ENCODE data around the gene TMEM134. TPM values are rescaled to one million over a fixed set of nuclear protein-coding genes. Genes with fewer than 3 reads are reported as not detected.

Gene TMEM134
- total and polyA plus RNA-seq, 5 donors: 61.7 to 82.3 (median 66.4) TPM

- intact Hi-C loops (cut with DNase I): no loop called here
- ATAC-seq (no peak), DNase-seq (no peak)
- no peak within 1 kb of the TSS for H3K27ac ChIP-seq (ENCODE audit: low read length)
- H3K4me3 ChIP-seq (ENCODE audit: low read length): no peak within 1 kb of the TSS
- 89% methylated on average over 3 of the region's 3 CpGs for WGBS
- no peaks in the 10 kb centered on the region for H3K9me3 ChIP-seq (ENCODE audit: control insufficient read depth, low read length)
- H3K4me1 ChIP-seq (ENCODE audit: control insufficient read depth, insufficient read depth, low read length): no peaks in the 10 kb centered on the region
- no peaks in the 10 kb centered on the region for H3K27me3 ChIP-seq (ENCODE audit: control insufficient read depth, insufficient read depth)
These were observed 14.0 kb downstream of the TMEM134 start, which contains the start of gene CABP4 for GRCh38 chr11:67455054-67455453. Gene CABP4 (plus strand): TSS chr11:67455354. CDS start chr11:67455424, 70 bp downstream.

GRCh38 chr11:67453816-67454732 lies 15.0 kb downstream of the TMEM134 start:
- intact Hi-C loops (cut with DNase I): no loop called here
- Histone ChIP-seq H3K4me3 (ENCODE audit: low read length) (no peak overlapping the region), H3K4me1 (ENCODE audit: control insufficient read depth, insufficient read depth, low read length) (no peaks in the 10 kb centered on the region), H3K27me3 (ENCODE audit: control insufficient read depth, insufficient read depth) (no peaks in the 10 kb centered on the region), H3K27ac (ENCODE audit: low read length) (no peak overlapping the region), H3K9me3 (ENCODE audit: control insufficient read depth, low read length) (no peaks in the 10 kb centered on the region)
- 91% methylated on average over 21 of the region's 21 CpGs for WGBS
- DNase-seq (peak in 2 of 3 donors; percentile 44), ATAC-seq (no peak)

DNA sequence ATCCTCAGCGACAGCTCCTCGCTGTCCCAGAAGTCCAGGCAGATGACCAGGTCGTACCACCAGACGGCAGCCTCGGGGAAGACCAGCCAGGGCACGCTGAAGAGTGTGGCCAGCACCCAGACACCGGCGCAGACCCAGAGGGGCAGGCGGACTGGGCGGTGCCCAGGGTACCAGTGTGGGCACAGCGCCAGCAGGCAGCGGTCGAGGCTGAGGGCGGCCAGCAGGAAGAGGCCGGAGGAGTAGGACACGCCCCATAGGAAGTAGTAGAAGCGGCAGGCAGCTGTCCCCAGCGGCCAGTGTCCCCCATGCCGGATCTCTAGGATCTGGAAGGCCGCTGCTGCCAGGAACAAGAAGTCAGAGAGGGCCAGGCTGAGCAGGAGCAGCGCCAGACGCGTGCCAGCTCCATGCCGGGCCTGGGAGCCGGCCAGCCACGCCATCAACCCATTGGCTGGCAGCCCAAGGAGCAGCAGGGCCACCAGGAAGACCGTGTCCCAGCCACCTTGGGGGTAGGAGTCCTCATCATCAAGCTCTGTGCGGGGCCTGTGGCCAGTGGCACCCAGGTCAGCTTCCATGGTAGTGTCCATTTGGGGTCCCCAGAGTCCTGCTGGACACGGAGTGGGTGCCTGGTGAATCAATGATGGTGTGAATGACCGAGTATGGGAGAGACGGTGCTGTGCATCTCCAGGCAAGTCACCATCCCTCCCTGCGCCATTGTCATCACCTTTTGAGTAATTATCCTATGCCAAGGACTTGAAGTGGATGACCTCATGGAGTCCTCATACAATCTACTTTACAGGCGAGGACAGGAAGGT lies 16.7 kb downstream of the TMEM134 start, which contains the start of gene GPR152:
Gene GPR152 (minus strand): TSS at position 589 of the 812 bp plus-strand sequence. CDS start 5 bp downstream, at position 584.
- H3K27ac ChIP-seq (ENCODE audit: low read length): no peak within 1 kb of the TSS
- no peaks in the 10 kb centered on the region for H3K27me3 ChIP-seq (ENCODE audit: control insufficient read depth, insufficient read depth)
- intact Hi-C loops (cut with DNase I): no loop called here
- H3K4me3 ChIP-seq (ENCODE audit: low read length): no peak within 1 kb of the TSS
- H3K9me3 ChIP-seq (ENCODE audit: control insufficient read depth, low read length): no peaks in the 10 kb centered on the region
- no peaks in the 10 kb centered on the region for H3K4me1 ChIP-seq (ENCODE audit: control insufficient read depth, insufficient read depth, low read length)
- DNase-seq (peak; percentile 56 to 83 (median 83)), ATAC-seq (peak; percentile 61 to 62)
- 66% methylated on average over 33 of the region's 33 CpGs for WGBS

GRCh38 chr11:67451658-67451976 lies 17.4 kb downstream of the TMEM134 start:
- DNase-seq (peak in 1 of 3 donors; percentile 53), ATAC-seq (no peak)
- Histone ChIP-seq H3K9me3 (ENCODE audit: control insufficient read depth, low read length) (no peaks in the 10 kb centered on the region), H3K27ac (ENCODE audit: low read length) (no peak overlapping the region), H3K27me3 (ENCODE audit: control insufficient read depth, insufficient read depth) (no peaks in the 10 kb centered on the region), H3K4me3 (ENCODE audit: low read length) (no peak overlapping the region), H3K4me1 (ENCODE audit: control insufficient read depth, insufficient read depth, low read length) (no peaks in the 10 kb centered on the region)
- intact Hi-C loops (cut with DNase I): no loop called here
- WGBS: 91% methylated on average over 14 of the region's 14 CpGs

GRCh38 chr11:67450796-67451657 lies 18.0 kb downstream of the TMEM134 start:
- 89% methylated on average over 25 of the region's 25 CpGs for WGBS

DNA sequence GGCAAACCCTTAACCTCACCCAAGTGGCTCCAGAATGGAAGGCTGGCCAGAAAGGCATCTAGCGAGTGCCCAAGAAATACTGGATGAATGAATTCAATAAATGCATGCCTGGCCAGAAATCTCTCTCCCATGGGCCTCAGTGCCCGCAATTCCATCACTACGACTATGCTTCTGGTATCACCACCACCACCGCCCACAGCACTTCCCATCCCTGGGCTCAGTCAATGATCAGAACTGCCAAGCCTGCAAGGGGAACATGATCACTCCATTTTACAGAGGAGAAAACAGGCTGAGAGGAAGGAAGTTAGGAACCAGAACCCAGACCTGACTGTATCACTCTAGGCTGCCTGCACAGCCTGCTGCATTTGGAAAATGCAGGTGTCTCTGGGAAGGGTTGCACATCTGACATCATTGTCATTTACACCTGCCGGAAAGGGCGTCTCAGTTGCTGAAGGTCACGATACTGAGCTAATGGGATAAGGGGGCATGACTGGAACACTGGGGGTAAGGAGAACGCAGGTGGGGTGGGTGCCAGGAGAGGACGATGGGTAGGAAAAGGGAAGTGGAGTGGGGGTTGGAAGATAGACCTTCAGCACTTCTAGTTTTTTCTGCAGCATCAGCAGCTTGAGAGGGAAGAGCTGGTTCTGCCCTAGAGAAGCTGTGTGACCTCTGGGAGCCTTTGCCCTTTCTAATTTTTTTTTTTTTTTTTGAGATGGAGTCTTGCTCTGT lies 19.8 kb downstream of the TMEM134 start:
- Histone ChIP-seq H3K27me3 (ENCODE audit: control insufficient read depth, insufficient read depth) (no peaks in the 10 kb centered on the region), H3K9me3 (ENCODE audit: control insufficient read depth, low read length) (no peaks in the 10 kb centered on the region), H3K4me1 (ENCODE audit: control insufficient read depth, insufficient read depth, low read length) (no peaks in the 10 kb centered on the region), H3K4me3 (ENCODE audit: low read length) (no peak overlapping the region), H3K27ac (ENCODE audit: low read length) (no peak overlapping the region)
- intact Hi-C loops (cut with DNase I): no loop called here
- 69% methylated on average over 9 of the region's 9 CpGs for WGBS
- no peak for ATAC-seq
- peak in 2 of 3 donors; percentile 16 to 33 for DNase-seq

More at GRCh38 chr11:67450796-67451657, 18.0 kb downstream of the TMEM134 start:
- peak in 2 of 3 donors; percentile 34 to 58 for DNase-seq
- Histone ChIP-seq H3K27me3 (ENCODE audit: control insufficient read depth, insufficient read depth) (no peaks in the 10 kb centered on the region), H3K9me3 (ENCODE audit: control insufficient read depth, low read length) (no peaks in the 10 kb centered on the region), H3K4me3 (ENCODE audit: low read length) (no peak overlapping the region), H3K27ac (ENCODE audit: low read length) (no peak overlapping the region), H3K4me1 (ENCODE audit: control insufficient read depth, insufficient read depth, low read length) (no peaks in the 10 kb centered on the region)
- intact Hi-C loops (cut with DNase I): no loop called here
- no peak for ATAC-seq

- Histone ChIP-seq H3K4me3 (ENCODE audit: low read length) (no peak overlapping the region), H3K4me1 (ENCODE audit: control insufficient read depth, insufficient read depth, low read length) (no peaks in the 10 kb centered on the region), H3K27ac (ENCODE audit: low read length) (no peak overlapping the region), H3K9me3 (ENCODE audit: control insufficient read depth, low read length) (no peaks in the 10 kb centered on the region), H3K27me3 (ENCODE audit: control insufficient read depth, insufficient read depth) (no peaks in the 10 kb centered on the region)
- DNase-seq (no peak), ATAC-seq (no peak)
- 94% methylated on average over 7 of the region's 7 CpGs for WGBS
- intact Hi-C loops (cut with DNase I): no loop called here
These were observed 20.8 kb downstream of the TMEM134 start for GRCh38 chr11:67448220-67448609.

GRCh38 chr11:67445515-67445914 lies 23.5 kb downstream of the TMEM134 start:
- Histone ChIP-seq H3K4me1 (ENCODE audit: control insufficient read depth, insufficient read depth, low read length) (no peaks in the 10 kb centered on the region), H3K4me3 (ENCODE audit: low read length) (no peak overlapping the region), H3K9me3 (ENCODE audit: control insufficient read depth, low read length) (no peaks in the 10 kb centered on the region), H3K27ac (ENCODE audit: low read length) (no peak overlapping the region), H3K27me3 (ENCODE audit: control insufficient read depth, insufficient read depth) (no peaks in the 10 kb centered on the region)
- intact Hi-C loops (cut with DNase I): no loop called here
- DNase-seq: no peak
- no peak for ATAC-seq
- WGBS: 82% methylated on average over 5 of the region's 5 CpGs

DNA sequence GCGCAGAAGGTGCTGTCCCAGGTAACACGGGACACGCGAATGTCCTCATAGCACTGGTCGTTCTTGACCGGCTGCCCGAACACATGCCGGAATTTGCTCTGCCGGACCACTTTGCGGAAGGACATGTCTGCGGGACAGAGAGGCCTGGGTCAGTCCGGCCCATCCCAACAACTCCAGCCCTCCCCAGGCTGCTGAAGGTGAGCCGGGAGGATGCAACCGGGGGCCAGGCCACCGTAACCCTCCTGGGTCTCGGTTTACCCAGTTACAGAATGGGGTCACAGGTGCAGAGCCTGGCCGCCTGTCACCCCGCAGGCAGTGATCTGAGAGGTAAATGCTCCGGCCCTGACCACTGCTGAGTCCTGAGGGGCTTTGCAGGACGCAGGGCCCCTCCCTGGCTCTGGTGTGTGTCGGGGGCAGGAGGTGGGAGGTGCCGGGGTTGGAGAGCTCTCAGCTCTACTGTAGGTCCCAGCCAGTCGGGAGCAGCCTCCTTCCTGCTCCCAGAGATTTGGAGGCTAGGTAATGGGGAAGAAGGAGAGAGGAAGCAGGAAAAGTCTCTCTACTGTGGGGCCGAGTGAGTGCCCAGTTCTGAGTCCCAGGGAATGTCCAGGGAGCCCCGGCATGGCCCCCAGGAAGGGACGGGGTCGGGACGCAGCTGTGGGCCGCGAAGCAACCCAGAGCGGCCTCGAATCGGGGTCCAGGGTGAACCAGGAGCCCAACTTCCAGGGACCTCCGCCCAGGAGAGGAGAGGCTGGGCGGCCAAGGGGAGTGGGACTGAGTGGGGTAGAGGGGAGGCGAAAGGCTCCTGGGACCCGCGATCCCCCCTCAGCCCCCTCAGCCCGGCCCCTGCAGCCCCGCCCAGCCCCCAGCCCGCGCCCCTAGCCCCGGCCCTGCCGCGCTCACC lies 26.3 kb downstream of the TMEM134 start:
- Histone ChIP-seq H3K27me3 (ENCODE audit: control insufficient read depth, insufficient read depth) (no peaks in the 10 kb centered on the region), H3K4me3 (ENCODE audit: low read length) (peak overlapping the region; percentile 96), H3K27ac (ENCODE audit: low read length) (peak overlapping the region; percentile 71), H3K4me1 (ENCODE audit: control insufficient read depth, insufficient read depth, low read length) (no peaks in the 10 kb centered on the region), H3K9me3 (ENCODE audit: control insufficient read depth, low read length) (no peaks in the 10 kb centered on the region)
- WGBS: 35% methylated on average over 45 of the region's 45 CpGs
- peak; percentile 1 for ATAC-seq
- DNase-seq: peak in 1 of 3 donors; percentile 60
- intact Hi-C loops (cut with DNase I): no loop called here

Measured in right cardiac atrium (tissue), 5 donors.